ENCODE data around the gene RTCA. TPM values are rescaled to one million over a fixed set of nuclear protein-coding genes. Genes with fewer than 3 reads are reported as not detected.

Gene RTCA
- total RNA-seq = 25.0 TPM
- polyA plus RNA-seq (ENCODE audit: insufficient read depth in 1 of 8, insufficient read length in 8 of 8, low replicate concordance in 1 of 8) = 10 to 100 TPM; 27.1 to 31.2 (median 29.0) TPM
- long read RNA-seq, donor 1, partial matches to known transcripts = 0 of 2 reads
- long read RNA-seq, donor 1, other reads (novel, unspliced or antisense) = 0 of 2 reads
- long read RNA-seq, donor 2, partial matches to known transcripts = 0 of 3 reads
- long read RNA-seq, donor 2, other reads (novel, unspliced or antisense) = 0 of 3 reads
- long read RNA-seq, donor 3, partial matches to known transcripts = 0 of 5 reads
- long read RNA-seq, donor 3, other reads (novel, unspliced or antisense) = 0 of 5 reads
- long read RNA-seq, donor 4, partial matches to known transcripts = 0 of 4 reads
- long read RNA-seq, donor 4, other reads (novel, unspliced or antisense) = 0 of 4 reads
- long read RNA-seq, donor 5, transcript RTCA-203 (11 exons, 2,535 nt) = major isoform, 14 of 23 reads
- long read RNA-seq, donor 5, partial matches to known transcripts = 9 of 23 reads
- long read RNA-seq, donor 5, other reads (novel, unspliced or antisense) = 0 of 23 reads
- long read RNA-seq, donor 6, transcript RTCA-203 (11 exons, 2,535 nt) = major isoform, 13 of 18 reads
- long read RNA-seq, donor 6, partial matches to known transcripts = 5 of 18 reads
- long read RNA-seq, donor 6, other reads (novel, unspliced or antisense) = 0 of 18 reads
- long read RNA-seq, donor 7, transcript RTCA-203 (11 exons, 2,535 nt) = major isoform, 11 of 34 reads
- long read RNA-seq, donor 7, partial matches to known transcripts = 23 of 34 reads
- long read RNA-seq, donor 7, other reads (novel, unspliced or antisense) = 0 of 34 reads
- long read RNA-seq, donor 8, partial matches to known transcripts = 14 of 19 reads
- long read RNA-seq, donor 8, other reads (novel, unspliced or antisense) = 0 of 19 reads
- long read RNA-seq, donor 9, transcript RTCA-203 (11 exons, 2,535 nt) = major isoform, 6 of 13 reads
- long read RNA-seq, donor 9, partial matches to known transcripts = 6 of 13 reads
- long read RNA-seq, donor 9, other reads (novel, unspliced or antisense) = 0 of 13 reads
- long read RNA-seq, donor 10, transcript RTCA-203 (11 exons, 2,535 nt) = major isoform, 7 of 12 reads
- long read RNA-seq, donor 10, partial matches to known transcripts = 5 of 12 reads
- long read RNA-seq, donor 10, other reads (novel, unspliced or antisense) = 0 of 12 reads
- long read RNA-seq, donor 11, transcript RTCA-203 (11 exons, 2,535 nt) = major isoform, 14 of 20 reads
- long read RNA-seq, donor 11, partial matches to known transcripts = 6 of 20 reads
- long read RNA-seq, donor 11, other reads (novel, unspliced or antisense) = 0 of 20 reads

GRCh38 chr1:100265931-100266740 is at the start of gene RTCA:
Gene RTCA (plus strand): TSS chr1:100266216. CDS start chr1:100266376, 160 bp downstream.
- peak; percentile 98 for DNase-seq
- Histone ChIP-seq H3K27ac (ENCODE audit: low read length) (peak within 1 kb of the TSS; percentile 88), H3K27me3 (ENCODE audit: control insufficient read depth, insufficient read depth, low read length) (no peaks in the 10 kb centered on the region), H3K4me1 (ENCODE audit: control insufficient read depth, insufficient read depth, low read length) (peaks cover 8% of the 10 kb centered on the region), H3K36me3 (ENCODE audit: control insufficient read depth, insufficient read depth, low read length) (peaks cover 25% of the 10 kb centered on the region), H3K4me3 (ENCODE audit: low read length) (peak within 1 kb of the TSS; percentile 99), H3K9me3 (replicated peaks; ENCODE audit: control insufficient read depth, low read depth, low read length) (peaks cover 2% of the 10 kb centered on the region)
- under 1% methylated on average over 35 of the region's 53 CpGs for WGBS (ENCODE audit: insufficient coverage)

- Histone ChIP-seq H3K9me3 (replicated peaks; ENCODE audit: control insufficient read depth, low read depth, low read length) (no peaks in the 10 kb centered on the region), H3K27ac (ENCODE audit: low read length) (no peak overlapping the region), H3K4me1 (ENCODE audit: control insufficient read depth, insufficient read depth, low read length) (no peaks in the 10 kb centered on the region), H3K27me3 (ENCODE audit: control insufficient read depth, insufficient read depth, low read length) (no peaks in the 10 kb centered on the region), H3K4me3 (ENCODE audit: low read length) (no peak overlapping the region), H3K36me3 (ENCODE audit: control insufficient read depth, insufficient read depth, low read length) (peaks cover 5% of the 10 kb centered on the region)
- DNase-seq = no peak
- 100% methylated on average over 1 of the region's 2 CpGs for WGBS (ENCODE audit: insufficient coverage)
Observed at GRCh38 chr1:100217834-100218233, 48.2 kb upstream of the RTCA start.

GRCh38 chr1:100219457-100219856 is 46.6 kb upstream of the RTCA start:
- Histone ChIP-seq H3K4me3 (ENCODE audit: low read length) (no peak overlapping the region), H3K36me3 (ENCODE audit: control insufficient read depth, insufficient read depth, low read length) (peaks cover 3% of the 10 kb centered on the region), H3K4me1 (ENCODE audit: control insufficient read depth, insufficient read depth, low read length) (no peaks in the 10 kb centered on the region), H3K27me3 (ENCODE audit: control insufficient read depth, insufficient read depth, low read length) (no peaks in the 10 kb centered on the region), H3K27ac (ENCODE audit: low read length) (no peak overlapping the region), H3K9me3 (replicated peaks; ENCODE audit: control insufficient read depth, low read depth, low read length) (no peaks in the 10 kb centered on the region)
- WGBS (ENCODE audit: insufficient coverage) = no CpG with 5 or more reads among the region's 6 CpGs
- DNase-seq = no peak

- H3K4me3 ChIP-seq (ENCODE audit: low read length) = no peak overlapping the region
- no peak for DNase-seq
- no peak overlapping the region for H3K27ac ChIP-seq (ENCODE audit: low read length)
- H3K27me3 ChIP-seq (ENCODE audit: control insufficient read depth, insufficient read depth, low read length) = no peaks in the 10 kb centered on the region
- WGBS (ENCODE audit: insufficient coverage) = no CpG with 5 or more reads among the region's 2 CpGs
- no peaks in the 10 kb centered on the region for H3K9me3 ChIP-seq (replicated peaks; ENCODE audit: control insufficient read depth, low read depth, low read length)
- no peaks in the 10 kb centered on the region for H3K4me1 ChIP-seq (ENCODE audit: control insufficient read depth, insufficient read depth, low read length)
- peaks cover 3% of the 10 kb centered on the region for H3K36me3 ChIP-seq (ENCODE audit: control insufficient read depth, insufficient read depth, low read length)
Observed at GRCh38 chr1:100219883-100220282, 46.1 kb upstream of the RTCA start.

GRCh38 chr1:100222428-100222827 is 43.6 kb upstream of the RTCA start:
- Histone ChIP-seq H3K36me3 (ENCODE audit: control insufficient read depth, insufficient read depth, low read length) (peaks cover 3% of the 10 kb centered on the region), H3K4me3 (ENCODE audit: low read length) (no peak overlapping the region), H3K27ac (ENCODE audit: low read length) (no peak overlapping the region), H3K27me3 (ENCODE audit: control insufficient read depth, insufficient read depth, low read length) (no peaks in the 10 kb centered on the region), H3K4me1 (ENCODE audit: control insufficient read depth, insufficient read depth, low read length) (no peaks in the 10 kb centered on the region), H3K9me3 (replicated peaks; ENCODE audit: control insufficient read depth, low read depth, low read length) (no peaks in the 10 kb centered on the region)
- no peak for DNase-seq

GRCh38 chr1:100229681-100230443 is 36.2 kb upstream of the RTCA start:
- no peaks in the 10 kb centered on the region for H3K27me3 ChIP-seq (ENCODE audit: control insufficient read depth, insufficient read depth, low read length)
- no peaks in the 10 kb centered on the region for H3K9me3 ChIP-seq (replicated peaks; ENCODE audit: control insufficient read depth, low read depth, low read length)
- DNase-seq = no peak
- peaks cover 7% of the 10 kb centered on the region for H3K36me3 ChIP-seq (ENCODE audit: control insufficient read depth, insufficient read depth, low read length)
- no peak overlapping the region for H3K27ac ChIP-seq (ENCODE audit: low read length)
- WGBS (ENCODE audit: insufficient coverage) = 90% methylated on average over 3 of the region's 4 CpGs
- H3K4me1 ChIP-seq (ENCODE audit: control insufficient read depth, insufficient read depth, low read length) = no peaks in the 10 kb centered on the region
- H3K4me3 ChIP-seq (ENCODE audit: low read length) = no peak overlapping the region

GRCh38 chr1:100230765-100231164 is 35.3 kb upstream of the RTCA start:
- Histone ChIP-seq H3K4me1 (ENCODE audit: control insufficient read depth, insufficient read depth, low read length) (no peaks in the 10 kb centered on the region), H3K27ac (ENCODE audit: low read length) (no peak overlapping the region), H3K9me3 (replicated peaks; ENCODE audit: control insufficient read depth, low read depth, low read length) (no peaks in the 10 kb centered on the region), H3K27me3 (ENCODE audit: control insufficient read depth, insufficient read depth, low read length) (no peaks in the 10 kb centered on the region), H3K4me3 (ENCODE audit: low read length) (no peak overlapping the region), H3K36me3 (ENCODE audit: control insufficient read depth, insufficient read depth, low read length) (peaks cover 7% of the 10 kb centered on the region)
- no CpG with 5 or more reads among the region's 2 CpGs for WGBS (ENCODE audit: insufficient coverage)
- no peak for DNase-seq

- no peaks in the 10 kb centered on the region for H3K4me1 ChIP-seq (ENCODE audit: control insufficient read depth, insufficient read depth, low read length)
- H3K36me3 ChIP-seq (ENCODE audit: control insufficient read depth, insufficient read depth, low read length) = peaks cover 7% of the 10 kb centered on the region
- H3K27me3 ChIP-seq (ENCODE audit: control insufficient read depth, insufficient read depth, low read length) = no peaks in the 10 kb centered on the region
- WGBS (ENCODE audit: insufficient coverage) = no CpG with 5 or more reads among the region's 2 CpGs
- no peak for DNase-seq
- no peaks in the 10 kb centered on the region for H3K9me3 ChIP-seq (replicated peaks; ENCODE audit: control insufficient read depth, low read depth, low read length)
- no peak overlapping the region for H3K27ac ChIP-seq (ENCODE audit: low read length)
- no peak overlapping the region for H3K4me3 ChIP-seq (ENCODE audit: low read length)
Observed at GRCh38 chr1:100231721-100232120, 34.3 kb upstream of the RTCA start.

GRCh38 chr1:100232156-100232555 is 33.9 kb upstream of the RTCA start:
- H3K27ac ChIP-seq (ENCODE audit: low read length) = no peak overlapping the region
- no peaks in the 10 kb centered on the region for H3K4me1 ChIP-seq (ENCODE audit: control insufficient read depth, insufficient read depth, low read length)
- H3K9me3 ChIP-seq (replicated peaks; ENCODE audit: control insufficient read depth, low read depth, low read length) = no peaks in the 10 kb centered on the region
- no peak for DNase-seq
- no peak overlapping the region for H3K4me3 ChIP-seq (ENCODE audit: low read length)
- peaks cover 12% of the 10 kb centered on the region for H3K36me3 ChIP-seq (ENCODE audit: control insufficient read depth, insufficient read depth, low read length)
- H3K27me3 ChIP-seq (ENCODE audit: control insufficient read depth, insufficient read depth, low read length) = no peaks in the 10 kb centered on the region
- no CpG with 5 or more reads among the region's 1 CpG for WGBS (ENCODE audit: insufficient coverage)
